Epithelial cell of proximal tubule (primary cell): Measurements from ENCODE around the gene PLCG2. TPM values are rescaled to one million over a fixed set of nuclear protein-coding genes. Genes with fewer than 3 reads are reported as not detected.

Experiments
- DNase-seq: peaks from one replicate; pipeline ENCODE4 v3.0.0-alpha.2; 2011; ENCODE audit warnings: low read depth
- H3K4me3 ChIP-seq: 2 replicates; pipeline ENCODE4 v1.5.1; 2011; ENCODE audit warnings: low read depth, mild to moderate bottlenecking, low read length
- CTCF ChIP-seq: conservative IDR thresholded peaks from 2 replicates; pipeline ENCODE4 v1.5.1; 2012; ENCODE audit warnings: low read depth, mild to moderate bottlenecking, low read length
- total RNA-seq: library from RNA; depleted of rRNA; stranded (reverse); fragments of >200 nt; gene quantifications from 2 replicates; pipeline ENCODE4 v1.2.3, GENCODE V29; 2015

The PLCG2 gene
- total RNA-seq, 1 donor from 2014 or later, result 0.58 TPM

- DNase-seq, result no peak
- H3K4me3 ChIP-seq, result no peak overlapping the region
- no peak for TF ChIP-seq CTCF
These were observed 146.9 kb downstream of the PLCG2 start for GRCh38 chr16:81926036-81926435.

- no peak for DNase-seq
- no peak overlapping the region for H3K4me3 ChIP-seq
- no peak for TF ChIP-seq CTCF
These were observed 148.6 kb downstream of the PLCG2 start for GRCh38 chr16:81927561-81928185.

GRCh38 chr16:81928271-81928918, 149.3 kb downstream of the PLCG2 start:
- no peak for DNase-seq
- no peak for TF ChIP-seq CTCF
- H3K4me3 ChIP-seq, result no peak overlapping the region

GRCh38 chr16:81928975-81929374, 149.9 kb downstream of the PLCG2 start:
- no peak for TF ChIP-seq CTCF
- H3K4me3 ChIP-seq, result no peak overlapping the region
- DNase-seq, result no peak

GRCh38 chr16:81929841-81930240, 150.8 kb downstream of the PLCG2 start:
- no peak overlapping the region for H3K4me3 ChIP-seq
- no peak for TF ChIP-seq CTCF
- DNase-seq, result no peak

- no peak for DNase-seq
- no peak overlapping the region for H3K4me3 ChIP-seq
- TF ChIP-seq CTCF, result no peak
These were observed 152.8 kb downstream of the PLCG2 start for GRCh38 chr16:81931927-81932326.

- no peak for TF ChIP-seq CTCF
- no peak for DNase-seq
- H3K4me3 ChIP-seq, result no peak overlapping the region
These were observed 153.6 kb downstream of the PLCG2 start for GRCh38 chr16:81932668-81933067.
